GM23338 (cell line): ENCODE data around the gene GMEB2. TPM values are rescaled to one million over a fixed set of nuclear protein-coding genes. Genes with fewer than 3 reads are reported as not detected.

Source experiments
- ATAC-seq: fragments of 200-7000 bp; cut with Tn5 transposase; 3 replicates; pipeline ENCODE4 v1.9.1; 2020
- DNase-seq: peaks from one replicate; pipeline ENCODE4 v3.0.0-alpha.2; 2015; ENCODE audit warnings: low spot score
- H2AFZ ChIP-seq: fragments of 200-600 bp; sonication (generic); 2 replicates; pipeline ENCODE4 v1.8.0; 2016; ENCODE audit warnings: antibody characterized with exemption, mild to moderate bottlenecking, moderate library complexity
- H3F3A ChIP-seq: fragments of 200-600 bp; sonication (generic); replicated peaks from 2 replicates; pipeline ENCODE4 v1.8.0; 2017; ENCODE audit warnings: antibody characterized with exemption, mixed run types, low read depth
- H3K27ac ChIP-seq: fragments of 200-600 bp; sonication (generic); 2 replicates; pipeline ENCODE4 v1.6.1; 2016; ENCODE audit warnings: low read depth
- H3K27me3 ChIP-seq: fragments of 200-600 bp; sonication (generic); 2 replicates; pipeline ENCODE4 v1.8.0; 2016; ENCODE audit warnings: mild to moderate bottlenecking, mixed run types, moderate library complexity; ENCODE audit not compliant: insufficient read depth
- H3K36me3 ChIP-seq: fragments of 200-600 bp; sonication (generic); 2 replicates; pipeline ENCODE4 v1.8.0; 2016; ENCODE audit warnings: mild to moderate bottlenecking; ENCODE audit not compliant: insufficient read depth
- H3K4me1 ChIP-seq: fragments of 200-600 bp; sonication (generic); 2 replicates; pipeline ENCODE4 v1.8.0; 2016; ENCODE audit warnings: mild to moderate bottlenecking, moderate library complexity; ENCODE audit not compliant: insufficient read depth
- H3K4me2 ChIP-seq: fragments of 200-600 bp; sonication (generic); 2 replicates; pipeline ENCODE4 v1.7.1; 2017; ENCODE audit warnings: mixed run types
- H3K4me3 ChIP-seq: fragments of 200-600 bp; sonication (generic); 2 replicates; pipeline ENCODE4 v1.6.1; 2016; ENCODE audit warnings: mixed run types
- H3K79me2 ChIP-seq: fragments of 200-600 bp; sonication (generic); replicated peaks from 2 replicates; pipeline ENCODE4 v1.8.0; 2017; ENCODE audit warnings: mild to moderate bottlenecking; ENCODE audit not compliant: insufficient read depth
- H3K9me2 ChIP-seq: fragments of 200-600 bp; sonication (generic); 2 replicates; pipeline ENCODE4 v1.8.0; 2017; ENCODE audit not compliant: insufficient read depth
- H4K20me1 ChIP-seq: fragments of 200-600 bp; sonication (generic); replicated peaks from 2 replicates; pipeline ENCODE4 v1.8.0; 2017; ENCODE audit warnings: mild to moderate bottlenecking; ENCODE audit not compliant: insufficient read depth
- H3K27ac Mint-ChIP-seq: 2 replicates; pipeline ENCODE4 v1.8.0; 2020; ENCODE audit warnings: inconsistent platforms, mild to moderate bottlenecking, moderate library complexity, mixed read lengths
- H3K27me3 Mint-ChIP-seq: 3 replicates; pipeline ENCODE4 v1.8.0; 2022; ENCODE audit warnings: low read depth, mild to moderate bottlenecking, moderate library complexity, mixed read lengths, inconsistent platforms; ENCODE audit not compliant: insufficient read depth, poor library complexity
- H3K36me3 Mint-ChIP-seq: 3 replicates; pipeline ENCODE4 v1.8.0; 2021; ENCODE audit warnings: low read depth, mild to moderate bottlenecking, inconsistent platforms, moderate library complexity, mixed read lengths
- H3K4me1 Mint-ChIP-seq: 3 replicates; pipeline ENCODE4 v1.8.0; 2020; ENCODE audit warnings: mild to moderate bottlenecking, inconsistent platforms, mixed read lengths
- H3K4me3 Mint-ChIP-seq: 3 replicates; pipeline ENCODE4 v1.8.0; 2021; ENCODE audit warnings: moderate library complexity, mild to moderate bottlenecking, inconsistent platforms, mixed read lengths
- H3K9me3 Mint-ChIP-seq: 3 replicates; pipeline ENCODE4 v1.8.0; 2020; ENCODE audit warnings: moderate library complexity, mild to moderate bottlenecking, inconsistent platforms, mixed read lengths
- CREB1 ChIP-seq: fragments of 250-450 bp; sonication (Bioruptor Pico); IDR thresholded peaks from 2 replicates; pipeline ENCODE4 v1.5.0; 2020; ENCODE audit warnings: low read depth, mild to moderate bottlenecking, moderate library complexity
- POLR2AphosphoS5 ChIP-seq: IDR thresholded peaks from 2 replicates; pipeline ENCODE4 v1.6.1; 2016; ENCODE audit warnings: antibody characterized with exemption, low read depth
- STAT1 ChIP-seq: IDR thresholded peaks from one replicate; pipeline ENCODE4 v1.6.1; 2016; ENCODE audit warnings: antibody characterized with exemption; ENCODE audit not compliant: unreplicated experiment
- ZNF114 ChIP-seq: fragments of 250-450 bp; sonication (Bioruptor Pico); IDR thresholded peaks from 2 replicates; pipeline ENCODE4 v1.5.0; 2020; ENCODE audit warnings: mild to moderate bottlenecking, moderate library complexity
- ZNF331 ChIP-seq: fragments of 250-450 bp; sonication (Bioruptor Pico); IDR thresholded peaks from 2 replicates; pipeline ENCODE4 v1.5.0; 2020; ENCODE audit warnings: low read depth, mild to moderate bottlenecking, moderate library complexity
- polyA plus RNA-seq: library from polyadenylated mRNA; unstranded; fragments of >200 nt; fragmentation: Nextera tagmentation; extraction: Ambion mirVana; gene quantifications from 2 replicates; pipeline ENCODE4 v1.2.1, GENCODE V29; 2016
- total RNA-seq: library from RNA; depleted of rRNA; stranded (reverse); fragments of >200 nt; shearing (Covaris generic); gene quantifications from 2 replicates; pipeline ENCODE4 v1.2.3, GENCODE V29; 2014
- TF ChIP-seq, protein P1 (sequence below), 2 experiments: fragments of 200-600 bp in 1 of 2; sonication (generic) in 1 of 2; conservative IDR thresholded peaks; 2 replicates each; pipeline versions ENCODE4 v1.5.1 to v1.6.1; 2016 to 2017; ENCODE audit warnings: antibody characterized with exemption in 2 of 2, low read depth in 2 of 2, mild to moderate bottlenecking in 2 of 2, moderate library complexity in 1 of 2
- TF ChIP-seq, protein P2 (sequence below): IDR thresholded peaks from 2 replicates; pipeline ENCODE4 v1.6.1; 2016; ENCODE audit warnings: antibody characterized with exemption
- TF ChIP-seq, protein P3 (sequence below): IDR thresholded peaks from one replicate; pipeline ENCODE4 v1.6.1; 2018; ENCODE audit warnings: antibody characterized with exemption; ENCODE audit not compliant: unreplicated experiment
- TF ChIP-seq, protein P4 (sequence below): fragments of 250-450 bp; sonication (Bioruptor Pico); IDR thresholded peaks from 2 replicates; pipeline ENCODE4 v1.5.0; 2020; ENCODE audit warnings: mild to moderate bottlenecking, moderate library complexity

The GMEB2 gene
- total and polyA plus RNA-seq, 2 experiments from 2014 or later = 4.4 to 20.6 TPM

DNA sequence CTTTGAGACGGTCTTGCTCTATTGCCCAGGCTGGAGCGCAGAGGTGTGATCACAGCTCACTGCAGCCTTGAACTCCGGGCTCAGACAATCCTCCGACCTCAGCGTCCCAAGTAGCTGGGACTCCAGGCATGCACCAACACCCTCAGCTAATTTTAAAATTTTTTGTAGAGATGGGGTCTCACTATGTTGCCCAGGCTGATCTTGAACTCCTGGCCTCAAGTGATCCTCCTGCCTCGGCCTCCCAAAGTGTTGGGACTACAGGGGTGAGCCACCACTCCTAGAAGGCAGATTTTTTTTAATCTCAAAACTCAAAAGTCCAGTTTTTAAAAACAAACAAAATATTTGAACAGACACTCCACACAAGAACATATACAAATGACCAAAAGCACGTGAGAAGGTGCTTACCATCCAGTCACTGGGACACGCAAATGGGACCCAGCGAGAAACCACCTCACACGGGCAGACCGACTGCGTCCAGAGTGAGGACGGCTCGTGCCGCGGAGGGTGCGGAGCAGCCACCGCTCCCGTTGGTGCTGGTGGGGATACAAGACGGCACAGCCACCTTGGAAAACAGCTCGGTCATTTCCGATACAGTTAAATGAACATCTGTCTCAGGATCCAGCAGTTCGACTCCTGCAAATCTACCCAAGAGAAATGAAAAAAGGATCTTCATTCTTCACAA is 44.4 kb downstream of the GMEB2 start:
- Mint-ChIP-seq H3K27ac (0 out of 2 replicates have a peak overlapping the region, but pooled peaks have one; percentile 3), H3K27me3 (peaks cover 8% of the 10 kb centered on the region), H3K4me1 (no peaks in the 10 kb centered on the region; the same call in 2 of the 3 replicates), H3K36me3 (no peaks in the 10 kb centered on the region), H3K9me3 (no peaks in the 10 kb centered on the region), H3K4me3 (no peak overlapping the region)
- ATAC-seq (no peak), DNase-seq (no peak)
- no peaks in the 10 kb centered on the region for H3K4me1 ChIP-seq
- H3K27ac ChIP-seq = 0 out of 2 replicates have a peak overlapping the region, but pooled peaks have one; percentile 50
- H3K4me2 ChIP-seq = no peak overlapping the region
- H3K79me2 ChIP-seq = no peaks in the 10 kb centered on the region
- no peaks in the 10 kb centered on the region for H3K9me2 ChIP-seq
- H3F3A ChIP-seq = no peaks in the 10 kb centered on the region
- no peaks in the 10 kb centered on the region for H4K20me1 ChIP-seq
- H3K36me3 ChIP-seq = no peaks in the 10 kb centered on the region
- TF ChIP-seq, protein P1, sequence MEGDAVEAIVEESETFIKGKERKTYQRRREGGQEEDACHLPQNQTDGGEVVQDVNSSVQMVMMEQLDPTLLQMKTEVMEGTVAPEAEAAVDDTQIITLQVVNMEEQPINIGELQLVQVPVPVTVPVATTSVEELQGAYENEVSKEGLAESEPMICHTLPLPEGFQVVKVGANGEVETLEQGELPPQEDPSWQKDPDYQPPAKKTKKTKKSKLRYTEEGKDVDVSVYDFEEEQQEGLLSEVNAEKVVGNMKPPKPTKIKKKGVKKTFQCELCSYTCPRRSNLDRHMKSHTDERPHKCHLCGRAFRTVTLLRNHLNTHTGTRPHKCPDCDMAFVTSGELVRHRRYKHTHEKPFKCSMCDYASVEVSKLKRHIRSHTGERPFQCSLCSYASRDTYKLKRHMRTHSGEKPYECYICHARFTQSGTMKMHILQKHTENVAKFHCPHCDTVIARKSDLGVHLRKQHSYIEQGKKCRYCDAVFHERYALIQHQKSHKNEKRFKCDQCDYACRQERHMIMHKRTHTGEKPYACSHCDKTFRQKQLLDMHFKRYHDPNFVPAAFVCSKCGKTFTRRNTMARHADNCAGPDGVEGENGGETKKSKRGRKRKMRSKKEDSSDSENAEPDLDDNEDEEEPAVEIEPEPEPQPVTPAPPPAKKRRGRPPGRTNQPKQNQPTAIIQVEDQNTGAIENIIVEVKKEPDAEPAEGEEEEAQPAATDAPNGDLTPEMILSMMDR (conservative IDR thresholded peaks at IDR 0.05; ENCODE audit: low read depth in 2 of 2) = no peak
- no peak for TF ChIP-seq CREB1 (CRISPR knock-in tag)
- no peak for TF ChIP-seq POLR2AphosphoS5
- no peak for TF ChIP-seq STAT1
- TF ChIP-seq ZNF331 (CRISPR knock-in tag) = no peak
- TF ChIP-seq, protein P2, sequence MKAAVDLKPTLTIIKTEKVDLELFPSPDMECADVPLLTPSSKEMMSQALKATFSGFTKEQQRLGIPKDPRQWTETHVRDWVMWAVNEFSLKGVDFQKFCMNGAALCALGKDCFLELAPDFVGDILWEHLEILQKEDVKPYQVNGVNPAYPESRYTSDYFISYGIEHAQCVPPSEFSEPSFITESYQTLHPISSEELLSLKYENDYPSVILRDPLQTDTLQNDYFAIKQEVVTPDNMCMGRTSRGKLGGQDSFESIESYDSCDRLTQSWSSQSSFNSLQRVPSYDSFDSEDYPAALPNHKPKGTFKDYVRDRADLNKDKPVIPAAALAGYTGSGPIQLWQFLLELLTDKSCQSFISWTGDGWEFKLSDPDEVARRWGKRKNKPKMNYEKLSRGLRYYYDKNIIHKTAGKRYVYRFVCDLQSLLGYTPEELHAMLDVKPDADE = no peak
- TF ChIP-seq, protein P3, sequence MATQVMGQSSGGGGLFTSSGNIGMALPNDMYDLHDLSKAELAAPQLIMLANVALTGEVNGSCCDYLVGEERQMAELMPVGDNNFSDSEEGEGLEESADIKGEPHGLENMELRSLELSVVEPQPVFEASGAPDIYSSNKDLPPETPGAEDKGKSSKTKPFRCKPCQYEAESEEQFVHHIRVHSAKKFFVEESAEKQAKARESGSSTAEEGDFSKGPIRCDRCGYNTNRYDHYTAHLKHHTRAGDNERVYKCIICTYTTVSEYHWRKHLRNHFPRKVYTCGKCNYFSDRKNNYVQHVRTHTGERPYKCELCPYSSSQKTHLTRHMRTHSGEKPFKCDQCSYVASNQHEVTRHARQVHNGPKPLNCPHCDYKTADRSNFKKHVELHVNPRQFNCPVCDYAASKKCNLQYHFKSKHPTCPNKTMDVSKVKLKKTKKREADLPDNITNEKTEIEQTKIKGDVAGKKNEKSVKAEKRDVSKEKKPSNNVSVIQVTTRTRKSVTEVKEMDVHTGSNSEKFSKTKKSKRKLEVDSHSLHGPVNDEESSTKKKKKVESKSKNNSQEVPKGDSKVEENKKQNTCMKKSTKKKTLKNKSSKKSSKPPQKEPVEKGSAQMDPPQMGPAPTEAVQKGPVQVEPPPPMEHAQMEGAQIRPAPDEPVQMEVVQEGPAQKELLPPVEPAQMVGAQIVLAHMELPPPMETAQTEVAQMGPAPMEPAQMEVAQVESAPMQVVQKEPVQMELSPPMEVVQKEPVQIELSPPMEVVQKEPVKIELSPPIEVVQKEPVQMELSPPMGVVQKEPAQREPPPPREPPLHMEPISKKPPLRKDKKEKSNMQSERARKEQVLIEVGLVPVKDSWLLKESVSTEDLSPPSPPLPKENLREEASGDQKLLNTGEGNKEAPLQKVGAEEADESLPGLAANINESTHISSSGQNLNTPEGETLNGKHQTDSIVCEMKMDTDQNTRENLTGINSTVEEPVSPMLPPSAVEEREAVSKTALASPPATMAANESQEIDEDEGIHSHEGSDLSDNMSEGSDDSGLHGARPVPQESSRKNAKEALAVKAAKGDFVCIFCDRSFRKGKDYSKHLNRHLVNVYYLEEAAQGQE = no peak
- TF ChIP-seq, protein P4, sequence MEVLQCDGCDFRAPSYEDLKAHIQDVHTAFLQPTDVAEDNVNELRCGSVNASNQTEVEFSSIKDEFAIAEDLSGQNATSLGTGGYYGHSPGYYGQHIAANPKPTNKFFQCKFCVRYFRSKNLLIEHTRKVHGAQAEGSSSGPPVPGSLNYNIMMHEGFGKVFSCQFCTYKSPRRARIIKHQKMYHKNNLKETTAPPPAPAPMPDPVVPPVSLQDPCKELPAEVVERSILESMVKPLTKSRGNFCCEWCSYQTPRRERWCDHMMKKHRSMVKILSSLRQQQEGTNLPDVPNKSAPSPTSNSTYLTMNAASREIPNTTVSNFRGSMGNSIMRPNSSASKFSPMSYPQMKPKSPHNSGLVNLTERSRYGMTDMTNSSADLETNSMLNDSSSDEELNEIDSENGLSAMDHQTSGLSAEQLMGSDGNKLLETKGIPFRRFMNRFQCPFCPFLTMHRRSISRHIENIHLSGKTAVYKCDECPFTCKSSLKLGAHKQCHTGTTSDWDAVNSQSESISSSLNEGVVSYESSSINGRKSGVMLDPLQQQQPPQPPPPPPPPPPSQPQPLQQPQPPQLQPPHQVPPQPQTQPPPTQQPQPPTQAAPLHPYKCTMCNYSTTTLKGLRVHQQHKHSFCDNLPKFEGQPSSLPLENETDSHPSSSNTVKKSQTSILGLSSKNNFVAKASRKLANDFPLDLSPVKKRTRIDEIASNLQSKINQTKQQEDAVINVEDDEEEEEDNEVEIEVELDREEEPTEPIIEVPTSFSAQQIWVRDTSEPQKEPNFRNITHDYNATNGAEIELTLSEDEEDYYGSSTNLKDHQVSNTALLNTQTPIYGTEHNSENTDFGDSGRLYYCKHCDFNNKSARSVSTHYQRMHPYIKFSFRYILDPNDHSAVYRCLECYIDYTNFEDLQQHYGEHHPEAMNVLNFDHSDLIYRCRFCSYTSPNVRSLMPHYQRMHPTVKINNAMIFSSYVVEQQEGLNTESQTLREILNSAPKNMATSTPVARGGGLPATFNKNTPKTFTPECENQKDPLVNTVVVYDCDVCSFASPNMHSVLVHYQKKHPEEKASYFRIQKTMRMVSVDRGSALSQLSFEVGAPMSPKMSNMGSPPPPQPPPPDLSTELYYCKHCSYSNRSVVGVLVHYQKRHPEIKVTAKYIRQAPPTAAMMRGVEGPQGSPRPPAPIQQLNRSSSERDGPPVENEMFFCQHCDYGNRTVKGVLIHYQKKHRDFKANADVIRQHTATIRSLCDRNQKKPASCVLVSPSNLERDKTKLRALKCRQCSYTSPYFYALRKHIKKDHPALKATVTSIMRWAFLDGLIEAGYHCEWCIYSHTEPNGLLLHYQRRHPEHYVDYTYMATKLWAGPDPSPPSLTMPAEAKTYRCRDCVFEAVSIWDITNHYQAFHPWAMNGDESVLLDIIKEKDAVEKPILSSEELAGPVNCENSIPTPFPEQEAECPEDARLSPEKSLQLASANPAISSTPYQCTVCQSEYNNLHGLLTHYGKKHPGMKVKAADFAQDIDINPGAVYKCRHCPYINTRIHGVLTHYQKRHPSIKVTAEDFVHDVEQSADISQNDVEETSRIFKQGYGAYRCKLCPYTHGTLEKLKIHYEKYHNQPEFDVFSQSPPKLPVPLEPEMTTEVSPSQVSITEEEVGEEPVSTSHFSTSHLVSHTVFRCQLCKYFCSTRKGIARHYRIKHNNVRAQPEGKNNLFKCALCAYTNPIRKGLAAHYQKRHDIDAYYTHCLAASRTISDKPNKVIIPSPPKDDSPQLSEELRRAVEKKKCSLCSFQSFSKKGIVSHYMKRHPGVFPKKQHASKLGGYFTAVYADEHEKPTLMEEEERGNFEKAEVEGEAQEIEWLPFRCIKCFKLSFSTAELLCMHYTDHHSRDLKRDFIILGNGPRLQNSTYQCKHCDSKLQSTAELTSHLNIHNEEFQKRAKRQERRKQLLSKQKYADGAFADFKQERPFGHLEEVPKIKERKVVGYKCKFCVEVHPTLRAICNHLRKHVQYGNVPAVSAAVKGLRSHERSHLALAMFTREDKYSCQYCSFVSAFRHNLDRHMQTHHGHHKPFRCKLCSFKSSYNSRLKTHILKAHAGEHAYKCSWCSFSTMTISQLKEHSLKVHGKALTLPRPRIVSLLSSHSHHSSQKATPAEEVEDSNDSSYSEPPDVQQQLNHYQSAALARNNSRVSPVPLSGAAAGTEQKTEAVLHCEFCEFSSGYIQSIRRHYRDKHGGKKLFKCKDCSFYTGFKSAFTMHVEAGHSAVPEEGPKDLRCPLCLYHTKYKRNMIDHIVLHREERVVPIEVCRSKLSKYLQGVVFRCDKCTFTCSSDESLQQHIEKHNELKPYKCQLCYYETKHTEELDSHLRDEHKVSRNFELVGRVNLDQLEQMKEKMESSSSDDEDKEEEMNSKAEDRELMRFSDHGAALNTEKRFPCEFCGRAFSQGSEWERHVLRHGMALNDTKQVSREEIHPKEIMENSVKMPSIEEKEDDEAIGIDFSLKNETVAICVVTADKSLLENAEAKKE = no peak
- TF ChIP-seq ZNF114 (CRISPR knock-in tag) = no peak
- peak overlapping the region; percentile 84; the same call in 1 of the 2 replicates for H2AFZ ChIP-seq
- no peak overlapping the region for H3K4me3 ChIP-seq
- no peaks in the 10 kb centered on the region for H3K27me3 ChIP-seq
